ENCODE measurements around the gene ZMIZ1.

- TF ChIP-seq CTCF (IDR thresholded peaks at IDR 0.05): no peak
- no peak for TF ChIP-seq POLR2A (IDR thresholded peaks at IDR 0.05)
Observed at GRCh38 chr10:79239924-79240581, 171.3 kb downstream of the ZMIZ1 start.

Measured in body of pancreas (tissue), 4 donors.